Keratinocyte (primary cell): ENCODE data around the gene VIPR1. TPM values are rescaled to one million over a fixed set of nuclear protein-coding genes. Genes with fewer than 3 reads are reported as not detected.

Source experiments
- DNase-seq: peaks from one replicate; pipeline ENCODE4 v3.0.0-alpha.2; 2011; ENCODE audit warnings: low read depth, missing footprints, low spot score
- FAIRE-seq: peaks from 2 replicates; lab custom pipeline; 2011; peaks lifted over from hg19 to GRCh38; lab: Jason Lieb, UNC
- H2AFZ ChIP-seq: 2 replicates; pipeline ENCODE4 v1.6.0; 2012; ENCODE audit warnings: low read length, control low read depth, inconsistent platforms; ENCODE audit not compliant: control insufficient read depth
- H3K27ac ChIP-seq: 2 replicates; pipeline ENCODE4 v1.5.1; 2011; ENCODE audit warnings: low read length; ENCODE audit not compliant: control insufficient read depth, insufficient read depth
- H3K27me3 ChIP-seq: 3 replicates; pipeline ENCODE4 v1.6.0; 2011; ENCODE audit warnings: low read length; ENCODE audit not compliant: control insufficient read depth, insufficient read depth; ENCODE audit errors: extremely low read depth
- H3K36me3 ChIP-seq, 2 experiments: 2 replicates in 1 of 2; 3 replicates in 1 of 2; pipeline ENCODE4 v1.5.1; 2011; ENCODE audit warnings: low read length in 2 of 2, mild to moderate bottlenecking in 1 of 2; ENCODE audit not compliant: control insufficient read depth in 2 of 2, insufficient read depth in 2 of 2; ENCODE audit errors: extremely low read depth in 1 of 2
- H3K4me1 ChIP-seq: 3 replicates; pipeline ENCODE4 v1.5.1; 2011; ENCODE audit warnings: low read length; ENCODE audit not compliant: control insufficient read depth, insufficient read depth; ENCODE audit errors: extremely low read depth
- H3K4me2 ChIP-seq: 3 replicates; pipeline ENCODE4 v1.6.0; 2011; ENCODE audit warnings: low read depth, low read length; ENCODE audit not compliant: control insufficient read depth, insufficient read depth; ENCODE audit errors: extremely low read depth
- H3K4me3 ChIP-seq, 3 experiments: fragments of 200-600 bp in 1 of 3; sonication (generic) in 1 of 3; 2 replicates in 2 of 3; 3 replicates in 1 of 3; pipeline ENCODE4 v1.5.1; 2011 to 2016; ENCODE audit warnings: low read length in 3 of 3, mild to moderate bottlenecking in 3 of 3, control low read depth in 2 of 3, inconsistent platforms in 1 of 3, low read depth in 1 of 3, mixed read lengths in 1 of 3, mixed run types in 1 of 3, moderate library complexity in 1 of 3; ENCODE audit not compliant: control insufficient read depth in 2 of 3, insufficient read depth in 2 of 3; ENCODE audit errors: extremely low read depth in 1 of 3
- H3K79me2 ChIP-seq: 2 replicates; pipeline ENCODE4 v1.6.0; 2012; ENCODE audit warnings: low read length; ENCODE audit not compliant: control insufficient read depth, insufficient read depth
- H3K9ac ChIP-seq: 3 replicates; pipeline ENCODE4 v1.6.0; 2011; ENCODE audit warnings: low read length; ENCODE audit not compliant: control insufficient read depth, insufficient read depth; ENCODE audit errors: extremely low read depth
- H3K9me1 ChIP-seq: 3 replicates; pipeline ENCODE4 v1.6.0; 2011; ENCODE audit warnings: low read length; ENCODE audit not compliant: control insufficient read depth, insufficient read depth; ENCODE audit errors: extremely low read depth
- H3K9me3 ChIP-seq: 2 replicates; pipeline ENCODE4 v1.5.1; 2012; ENCODE audit warnings: low read depth, low read length; ENCODE audit not compliant: control insufficient read depth
- H4K20me1 ChIP-seq: 3 replicates; pipeline ENCODE4 v1.6.0; 2011; ENCODE audit warnings: low read length; ENCODE audit not compliant: control insufficient read depth, insufficient read depth; ENCODE audit errors: extremely low read depth
- CTCF ChIP-seq, 3 experiments: IDR thresholded peaks in 1 of 3; conservative IDR thresholded peaks in 1 of 3; optimal IDR thresholded peaks in 1 of 3; 2 replicates in 2 of 3; 3 replicates in 1 of 3; pipeline versions ENCODE3 to v1.5.1; 2011; ENCODE audit warnings: low read length in 3 of 3, mild to moderate bottlenecking in 3 of 3, moderate library complexity in 2 of 3, control low read depth in 1 of 3, inconsistent platforms in 1 of 3; ENCODE audit not compliant: insufficient read depth in 2 of 3; ENCODE audit errors: extremely low read depth in 1 of 3
- EZH2 ChIP-seq: IDR thresholded peaks from one replicate; pipeline ENCODE4 v1.6.1; 2012; ENCODE audit warnings: inconsistent platforms, mild to moderate bottlenecking, low read length, moderate library complexity
- dilution Hi-C: fragments of 300-500 bp; cut with MboI; formaldehyde crosslinking; loops from one replicate; pipeline ENCODE4 v1.7.0; 2020; ENCODE audit warnings: low sequenced_read_pairs; ENCODE audit not compliant: extremely low pct_ligation_motif_present
- polyA plus RNA-seq, 5 experiments: library from polyadenylated mRNA; depleted of rRNA in 3 of 5; stranded (reverse) in 3 of 5; stranded (forward) in 1 of 5; unstranded in 1 of 5; fragments of >200 nt; gene quantifications; 1 replicate in 1 of 5; 2 replicates in 3 of 5; 3 replicates in 1 of 5; pipeline versions ENCODE4 v1.2.1 to v1.2.3, GENCODE V29; 2011 to 2012; ENCODE audit warnings: missing spikeins in 2 of 5, low read depth in 1 of 5, low replicate concordance in 1 of 5

The VIPR1 gene
- polyA plus RNA-seq, 1 donor (not counting 4 experiments of a cell fraction or from before 2014, with no cell fraction given), result 4.5 TPM

- FAIRE-seq, result no peak
- H3K36me3 ChIP-seq, result no peaks in the 10 kb centered on the region
- H3K27me3 ChIP-seq, result no peaks in the 10 kb centered on the region
- no peak overlapping the region for H2AFZ ChIP-seq
- peaks cover 4% of the 10 kb centered on the region for H3K4me1 ChIP-seq
- no peak overlapping the region for H3K4me3 ChIP-seq
- no peak for DNase-seq
- dilution Hi-C loops, result no loop called here
- H3K79me2 ChIP-seq, result no peaks in the 10 kb centered on the region
- no peaks in the 10 kb centered on the region for H4K20me1 ChIP-seq
- no peaks in the 10 kb centered on the region for H3K9me1 ChIP-seq
- H3K27ac ChIP-seq, result no peak overlapping the region
- no peak overlapping the region for H3K9ac ChIP-seq
- H3K9me3 ChIP-seq, result no peaks in the 10 kb centered on the region
- H3K4me2 ChIP-seq, result no peak overlapping the region
- TF ChIP-seq CTCF (optimal IDR thresholded peaks at IDR 0.05 in 1 of 3, IDR thresholded peaks at IDR 0.05 in 1 of 3, conservative IDR thresholded peaks at IDR 0.05 in 1 of 3; ENCODE audit: extremely low read depth in 1 of 3, insufficient read depth in 2 of 3, low read length in 3 of 3), result no peak
- TF ChIP-seq EZH2, result no peak
Observed at GRCh38 chr3:42509111-42509510, 6.7 kb downstream of the VIPR1 start.

- FAIRE-seq (no peak), DNase-seq (no peak)
- Histone ChIP-seq H3K9me1 (no peaks in the 10 kb centered on the region), H3K9ac (no peak overlapping the region), H3K79me2 (no peaks in the 10 kb centered on the region), H3K4me1 (peaks cover 15% of the 10 kb centered on the region), H3K27me3 (no peaks in the 10 kb centered on the region), H3K36me3 (no peaks in the 10 kb centered on the region), H3K27ac (no peak overlapping the region), H3K4me2 (no peak overlapping the region), H4K20me1 (no peaks in the 10 kb centered on the region), H3K9me3 (no peaks in the 10 kb centered on the region), H2AFZ (no peak overlapping the region), H3K4me3 (no peak overlapping the region)
- dilution Hi-C loops, result no loop called here
- no peak for TF ChIP-seq EZH2
- no peak for TF ChIP-seq CTCF (optimal IDR thresholded peaks at IDR 0.05 in 1 of 3, IDR thresholded peaks at IDR 0.05 in 1 of 3, conservative IDR thresholded peaks at IDR 0.05 in 1 of 3; ENCODE audit: extremely low read depth in 1 of 3, insufficient read depth in 2 of 3, low read length in 3 of 3)
Observed at GRCh38 chr3:42510325-42510724, 7.9 kb downstream of the VIPR1 start.
